BLaER1 (cell line): ENCODE results near the gene CTNNBL1.
"Not testable (repeated sequence)": the region's sequence is repeated elsewhere in the genome, so short reads cannot be mapped to it uniquely, and the experiment has no call there.

Experiments used
- H3K27ac ChIP-seq: shearing (Covaris generic); formaldehyde crosslinking; 2 replicates; pipeline ENCODE4 v1.8.1; 2022
- H3K27me3 ChIP-seq: shearing (Covaris generic); formaldehyde crosslinking; 2 replicates; pipeline ENCODE4 v1.8.1; 2022
- H3K36me3 ChIP-seq: shearing (Covaris generic); formaldehyde crosslinking; 2 replicates; pipeline ENCODE4 v1.8.1; 2022
- H3K4me1 ChIP-seq: shearing (Covaris generic); formaldehyde crosslinking; 2 replicates; pipeline ENCODE4 v1.8.1; 2022
- H3K4me2 ChIP-seq: shearing (Covaris generic); formaldehyde crosslinking; 2 replicates; pipeline ENCODE4 v1.8.1; 2022
- H3K4me3 ChIP-seq: shearing (Covaris generic); formaldehyde crosslinking; 2 replicates; pipeline ENCODE4 v1.8.1; 2022
- H3K9ac ChIP-seq: shearing (Covaris generic); formaldehyde crosslinking; 2 replicates; pipeline ENCODE4 v1.8.1; 2022
- H3K9me3 ChIP-seq: shearing (Covaris generic); formaldehyde crosslinking; 2 replicates; pipeline ENCODE4 v1.8.1; 2022
- H4K20me1 ChIP-seq: shearing (Covaris generic); formaldehyde crosslinking; 2 replicates; pipeline ENCODE4 v1.8.1; 2022
- Cebpa-rat ChIP-seq: shearing (Covaris generic); IDR thresholded peaks from 2 replicates; pipeline ENCODE4 v1.8.1; 2022

The CTNNBL1 gene

DNA sequence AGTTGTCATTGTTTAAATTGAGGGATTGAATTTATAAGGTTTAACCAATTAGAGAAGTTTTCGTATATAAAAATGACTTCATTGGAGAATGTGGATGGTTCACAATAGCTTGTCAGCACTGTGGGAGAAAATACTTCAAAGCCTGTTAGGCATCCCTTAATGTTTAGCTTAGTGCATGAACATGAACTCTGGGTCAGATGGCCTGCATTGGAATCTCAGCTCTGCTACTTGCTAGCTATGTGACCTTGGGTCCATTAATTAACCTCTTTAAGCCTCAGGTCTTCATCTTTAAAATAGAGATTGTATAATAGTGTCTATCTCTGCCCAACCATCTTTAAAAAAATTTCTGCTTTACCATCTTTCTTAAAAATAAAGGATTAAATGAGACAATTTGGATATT is 11.1 kb downstream of the CTNNBL1 start:
- no peaks in the 10 kb centered on the region for H3K4me1 ChIP-seq
- H3K27me3 ChIP-seq = no peaks in the 10 kb centered on the region
- H3K9me3 ChIP-seq = peaks cover 41% of the 10 kb centered on the region
- TF ChIP-seq Cebpa-rat = no peak
- H3K4me2 ChIP-seq = no peak overlapping the region
- peaks cover 51% of the 10 kb centered on the region for H3K36me3 ChIP-seq
- H3K9ac ChIP-seq = no peak overlapping the region
- no peak overlapping the region for H3K4me3 ChIP-seq
- H3K27ac ChIP-seq = no peak overlapping the region
- H4K20me1 ChIP-seq = peaks cover 74% of the 10 kb centered on the region

DNA sequence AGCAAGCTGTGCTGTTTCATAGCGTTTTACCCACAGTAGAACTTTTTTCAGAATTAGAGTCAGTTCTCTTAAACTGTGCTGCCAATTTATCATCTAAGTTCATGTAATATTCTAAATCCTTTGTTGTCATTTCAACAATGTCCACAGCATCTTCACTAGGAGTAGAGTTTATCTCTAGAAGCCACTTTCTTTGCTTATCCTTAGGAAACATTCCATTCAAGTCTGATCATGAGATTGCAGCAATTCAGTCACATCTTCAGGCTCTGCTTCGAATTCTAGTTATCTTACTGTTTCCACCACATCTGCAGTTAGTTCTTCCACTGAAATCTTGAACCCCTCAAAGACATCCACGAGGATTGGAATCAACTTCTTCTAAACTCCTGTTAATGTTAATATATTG is 12.5 kb downstream of the CTNNBL1 start:
- no peak overlapping the region for H3K27ac ChIP-seq
- no peak for TF ChIP-seq Cebpa-rat
- H3K9ac ChIP-seq = no peak overlapping the region
- no peak overlapping the region for H3K4me3 ChIP-seq
- no peaks in the 10 kb centered on the region for H3K27me3 ChIP-seq
- H3K4me1 ChIP-seq = no peaks in the 10 kb centered on the region
- H4K20me1 ChIP-seq = peaks cover 74% of the 10 kb centered on the region
- H3K4me2 ChIP-seq = no peak overlapping the region
- peaks cover 63% of the 10 kb centered on the region for H3K36me3 ChIP-seq
- H3K9me3 ChIP-seq = peaks cover 41% of the 10 kb centered on the region

DNA sequence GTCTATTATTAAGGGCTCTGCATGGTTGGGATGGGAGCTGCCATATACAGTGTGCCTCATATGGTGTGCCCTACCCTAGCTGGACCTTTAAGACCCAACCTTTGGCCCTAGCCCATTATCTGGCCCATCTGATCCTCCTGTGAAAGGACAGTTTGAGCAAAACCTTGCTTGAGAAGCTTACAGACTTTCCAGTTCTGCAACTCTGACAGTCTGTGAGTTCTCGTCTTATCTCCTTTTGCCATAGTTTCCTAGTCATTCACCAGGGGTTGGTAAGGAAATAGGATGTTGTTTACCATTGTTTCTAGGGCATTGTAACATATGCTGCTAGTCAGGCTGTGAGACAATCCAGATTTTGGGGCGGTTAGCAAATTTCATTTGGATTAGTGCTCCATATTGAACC is 17.2 kb downstream of the CTNNBL1 start:
- Histone ChIP-seq H3K4me2 (no peak overlapping the region), H3K9ac (no peak overlapping the region), H3K27ac (no peak overlapping the region), H4K20me1 (peaks cover 82% of the 10 kb centered on the region), H3K36me3 (peaks cover 73% of the 10 kb centered on the region), H3K9me3 (peaks cover 19% of the 10 kb centered on the region), H3K4me1 (no peaks in the 10 kb centered on the region), H3K4me3 (no peak overlapping the region), H3K27me3 (no peaks in the 10 kb centered on the region)
- TF ChIP-seq Cebpa-rat = no peak

DNA sequence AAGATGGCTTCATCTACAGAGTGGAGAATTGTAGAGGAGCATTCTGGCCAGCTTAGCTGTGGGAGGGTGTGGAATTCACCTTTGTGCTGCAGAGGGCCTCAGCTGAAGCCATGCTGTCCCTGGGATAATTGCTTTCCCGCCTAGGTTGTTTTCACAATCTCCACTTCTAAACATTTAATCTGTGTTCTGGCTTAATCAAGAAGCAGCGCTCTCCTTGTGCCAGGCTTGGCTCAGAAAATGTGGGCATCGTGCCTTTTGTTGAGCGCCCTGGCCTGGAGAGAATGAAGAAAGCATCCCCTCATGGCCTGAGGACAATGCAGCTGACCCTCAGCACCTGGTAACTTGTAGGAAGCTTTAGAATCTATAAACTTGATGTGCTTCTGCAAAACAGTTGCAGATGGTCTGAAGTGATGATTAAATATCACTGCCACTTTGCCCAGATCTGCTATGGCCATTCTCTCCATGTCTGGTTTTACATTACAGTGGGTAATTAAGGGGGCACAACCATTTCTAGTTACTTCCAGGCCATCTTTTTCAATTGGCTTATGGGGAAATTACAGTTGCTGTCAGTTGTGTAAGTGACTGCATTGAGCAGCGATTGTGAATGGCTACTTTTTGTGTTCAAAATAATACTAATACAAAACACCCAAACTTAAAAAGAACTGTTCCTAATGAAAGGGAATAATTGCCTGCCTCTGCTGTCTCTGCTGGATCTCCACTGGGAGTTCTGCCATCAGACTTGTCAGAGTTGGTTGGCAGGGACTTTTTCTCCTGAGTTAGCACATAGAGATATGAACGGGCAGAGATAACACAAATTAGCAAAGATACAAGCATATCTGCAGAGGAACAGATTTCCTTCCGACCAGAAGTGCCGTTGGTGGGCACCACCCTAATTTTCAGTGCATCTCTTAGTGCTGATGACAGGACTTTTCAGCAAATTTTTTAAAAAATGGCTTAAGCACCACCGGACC is 18.4 kb downstream of the CTNNBL1 start:
- H3K4me1 ChIP-seq = no peaks in the 10 kb centered on the region
- no peak overlapping the region for H3K4me3 ChIP-seq
- H3K4me2 ChIP-seq = no peak overlapping the region
- TF ChIP-seq Cebpa-rat = no peak
- no peaks in the 10 kb centered on the region for H3K27me3 ChIP-seq
- peaks cover 75% of the 10 kb centered on the region for H4K20me1 ChIP-seq
- H3K36me3 ChIP-seq = peaks cover 65% of the 10 kb centered on the region
- no peak overlapping the region for H3K27ac ChIP-seq
- no peak overlapping the region for H3K9ac ChIP-seq
- H3K9me3 ChIP-seq = peaks cover 10% of the 10 kb centered on the region

DNA sequence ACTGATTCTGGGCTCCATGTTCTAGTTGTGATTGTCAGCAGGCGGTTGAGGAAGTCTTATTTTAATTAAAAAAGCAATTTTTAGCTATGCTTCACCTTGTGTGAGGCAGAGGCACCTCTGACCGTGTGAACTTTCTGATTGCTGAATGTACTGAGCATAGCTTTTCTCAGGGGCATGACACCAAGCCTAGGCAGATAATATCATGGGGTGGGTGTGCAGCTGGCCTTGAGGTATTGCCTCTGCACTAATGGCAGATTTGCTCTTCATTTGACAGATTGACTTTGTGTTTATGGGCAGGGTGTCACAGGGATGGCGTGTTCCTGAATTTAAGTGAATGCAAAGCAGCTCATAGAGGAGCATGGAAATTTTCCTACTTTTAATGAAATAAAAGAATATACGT is 19.6 kb downstream of the CTNNBL1 start:
- H3K27me3 ChIP-seq = no peaks in the 10 kb centered on the region
- no peak for TF ChIP-seq Cebpa-rat
- H3K9me3 ChIP-seq = peaks cover 6% of the 10 kb centered on the region; the same call in 1 of the 2 replicates
- H4K20me1 ChIP-seq = peaks cover 75% of the 10 kb centered on the region
- H3K4me2 ChIP-seq = no peak overlapping the region
- no peak overlapping the region for H3K9ac ChIP-seq
- H3K4me1 ChIP-seq = no peaks in the 10 kb centered on the region
- H3K4me3 ChIP-seq = no peak overlapping the region
- H3K27ac ChIP-seq = no peak overlapping the region
- H3K36me3 ChIP-seq = peaks cover 60% of the 10 kb centered on the region

DNA sequence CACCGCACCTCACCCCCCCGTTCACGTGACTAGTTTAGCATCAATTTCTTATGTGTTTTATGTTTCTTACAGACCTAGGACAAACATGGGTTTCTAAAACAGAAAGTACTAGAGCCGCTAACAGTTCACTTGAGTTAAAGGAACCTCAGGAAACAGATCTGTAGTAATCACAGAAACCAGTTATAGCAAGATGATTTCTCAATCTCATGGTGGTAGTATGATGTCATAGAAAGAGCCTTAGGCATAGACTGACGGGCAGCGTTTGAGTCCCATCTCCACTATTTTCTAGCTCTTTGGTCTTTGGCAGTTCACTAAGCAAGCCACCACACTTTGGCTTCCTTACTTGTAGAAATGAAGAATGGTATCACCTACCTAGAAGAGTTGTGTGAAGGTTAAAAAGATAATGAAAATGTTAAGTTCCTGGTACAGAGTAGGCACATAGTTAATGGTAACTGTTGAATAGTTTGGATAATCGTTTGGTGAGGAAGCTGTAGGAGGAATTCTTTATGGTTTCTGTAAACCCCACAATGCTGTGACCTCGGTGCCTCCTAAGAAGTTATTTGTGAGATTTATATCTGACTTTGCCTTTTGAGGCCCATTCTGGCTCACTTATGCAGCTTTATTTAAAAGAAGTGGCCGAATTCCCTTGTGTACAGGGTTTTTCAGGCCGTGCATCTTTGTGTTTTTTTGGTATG is 21.3 kb downstream of the CTNNBL1 start:
- H3K4me2 ChIP-seq = no peak overlapping the region
- H3K27ac ChIP-seq = no peak overlapping the region

DNA sequence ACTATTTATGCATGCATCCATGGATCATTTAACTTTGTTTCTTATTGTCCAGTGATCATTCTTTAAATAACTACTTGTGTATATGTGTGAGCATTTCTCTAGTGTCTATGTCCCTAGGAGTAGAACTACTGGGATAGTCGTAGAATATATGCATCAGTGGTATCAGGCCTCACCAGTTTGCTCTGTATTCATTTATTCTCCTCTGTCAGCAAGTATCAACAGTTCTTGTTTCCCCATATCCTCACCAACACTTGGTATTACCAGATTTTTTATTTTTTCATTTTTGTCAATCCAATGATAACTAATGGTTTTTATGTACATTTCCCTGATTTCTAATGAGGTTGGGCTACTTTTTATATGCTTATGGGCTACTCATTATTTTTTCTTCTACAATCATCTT is 27.9 kb downstream of the CTNNBL1 start:
- no peak for TF ChIP-seq Cebpa-rat
- Histone ChIP-seq H3K4me1 (no peaks in the 10 kb centered on the region), H3K9me3 (peaks cover 46% of the 10 kb centered on the region), H3K9ac (no peak overlapping the region), H3K4me2 (no peak overlapping the region), H4K20me1 (peaks cover 34% of the 10 kb centered on the region), H3K27ac (no peak overlapping the region), H3K36me3 (peaks cover 33% of the 10 kb centered on the region), H3K27me3 (no peaks in the 10 kb centered on the region), H3K4me3 (no peak overlapping the region)

More for the DNA sequence above, 21.3 kb downstream of the CTNNBL1 start:
- TF ChIP-seq Cebpa-rat = no peak
- Histone ChIP-seq H3K9ac (no peak overlapping the region), H3K36me3 (peaks cover 57% of the 10 kb centered on the region), H3K4me3 (no peak overlapping the region), H4K20me1 (peaks cover 58% of the 10 kb centered on the region), H3K27me3 (no peaks in the 10 kb centered on the region), H3K4me1 (no peaks in the 10 kb centered on the region), H3K9me3 (peaks cover 24% of the 10 kb centered on the region; the same call in 1 of the 2 replicates)

DNA sequence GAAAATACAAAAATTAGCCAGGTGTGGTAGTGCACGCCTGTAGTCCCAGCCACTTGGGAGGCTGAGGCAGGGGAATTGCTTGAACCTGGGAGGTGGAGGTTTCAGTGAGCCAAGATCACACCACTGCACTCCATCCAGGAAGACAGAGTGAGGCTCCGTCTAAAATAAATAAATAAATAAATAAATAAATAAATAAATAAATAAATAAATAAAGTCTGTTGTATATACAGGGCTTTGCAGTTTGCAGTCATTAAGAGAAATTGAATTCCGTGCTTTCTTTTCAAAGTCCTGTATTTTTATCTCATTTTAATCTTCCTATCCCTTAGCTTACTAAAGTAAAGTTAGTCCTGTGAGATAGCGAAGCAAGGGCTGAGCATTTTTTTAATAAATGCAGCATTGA is 28.5 kb downstream of the CTNNBL1 start:
- H3K4me2 ChIP-seq, H3K4me3 ChIP-seq, H3K27ac ChIP-seq, H3K27me3 ChIP-seq, H3K9ac ChIP-seq, H3K4me1 ChIP-seq: not testable (repeated sequence)
- peaks cover 28% of the 10 kb centered on the region for H3K36me3 ChIP-seq
- H4K20me1 ChIP-seq = peaks cover 39% of the 10 kb centered on the region
- H3K9me3 ChIP-seq = peaks cover 42% of the 10 kb centered on the region

DNA sequence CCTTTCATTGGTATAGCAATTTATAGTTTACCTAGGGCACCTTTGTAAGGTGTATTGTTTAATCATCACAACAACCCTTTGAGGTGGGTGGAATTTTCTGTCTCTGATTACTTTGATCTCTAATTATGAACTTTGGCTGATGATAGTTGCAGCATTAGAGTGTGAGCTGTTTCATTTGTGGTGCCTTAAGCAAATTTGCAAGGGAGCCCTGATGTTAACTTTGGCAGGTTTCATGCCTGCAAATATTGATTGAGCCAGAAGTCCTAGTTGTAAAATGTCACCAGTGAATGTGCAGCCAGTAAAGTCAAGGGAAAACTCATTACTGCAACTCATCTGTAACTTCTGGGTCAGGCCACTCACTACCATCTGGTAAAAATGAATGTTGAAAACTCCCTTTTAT is 29.8 kb downstream of the CTNNBL1 start:
- Histone ChIP-seq H3K27me3 (no peaks in the 10 kb centered on the region), H3K4me2 (no peak overlapping the region), H3K4me3 (no peak overlapping the region), H4K20me1 (peaks cover 53% of the 10 kb centered on the region), H3K36me3 (peaks cover 24% of the 10 kb centered on the region), H3K27ac (no peak overlapping the region), H3K9ac (no peak overlapping the region), H3K9me3 (peaks cover 37% of the 10 kb centered on the region), H3K4me1 (no peaks in the 10 kb centered on the region)
- no peak for TF ChIP-seq Cebpa-rat

DNA sequence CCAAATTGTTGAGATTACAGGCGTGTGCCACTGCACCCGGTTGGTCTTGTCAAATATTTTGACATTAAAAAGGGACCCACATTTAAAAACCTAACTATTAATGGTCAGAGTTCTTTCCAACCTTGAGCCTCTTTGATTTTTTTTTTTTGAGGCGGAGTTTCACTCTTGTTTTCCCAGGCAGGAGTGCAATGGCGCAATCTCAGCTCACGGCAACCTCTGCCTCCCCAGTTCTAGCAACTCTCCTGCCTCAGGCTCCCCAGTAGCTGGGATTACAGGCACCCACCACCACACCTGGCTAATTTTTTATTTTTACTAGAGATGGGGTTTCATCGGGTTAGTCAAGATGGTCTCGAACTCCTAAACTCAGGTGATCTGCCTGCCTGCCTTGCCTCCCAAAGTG is 31.3 kb downstream of the CTNNBL1 start:
- H3K27me3 ChIP-seq = no peaks in the 10 kb centered on the region
- no peak overlapping the region for H3K4me2 ChIP-seq
- peaks cover 12% of the 10 kb centered on the region for H3K36me3 ChIP-seq
- peaks cover 67% of the 10 kb centered on the region for H4K20me1 ChIP-seq
- no peaks in the 10 kb centered on the region for H3K4me1 ChIP-seq
- no peak overlapping the region for H3K27ac ChIP-seq
- H3K9me3 ChIP-seq = peaks cover 22% of the 10 kb centered on the region
- TF ChIP-seq Cebpa-rat = no peak
- H3K9ac ChIP-seq = no peak overlapping the region
- no peak overlapping the region for H3K4me3 ChIP-seq
